Right cardiac atrium (tissue), 5 donors: Measurements from ENCODE around the gene ATF7IP. TPM values are rescaled to one million over a fixed set of nuclear protein-coding genes. Genes with fewer than 3 reads are reported as not detected.

Experiments
- ATAC-seq, 2 donors: fragments of 200-7000 bp; cut with Tn5 transposase; one replicate each; pipeline versions ENCODE4 v1.8.0 to v1.9.1; 2020; ENCODE audit warnings: moderate library complexity in 2 of 2, mild to moderate bottlenecking in 1 of 2
- DNase-seq, 3 donors: peaks; one replicate each; pipeline ENCODE4 v3.0.0-alpha.2; 2020
- H3K27ac ChIP-seq: one replicate; pipeline ENCODE4 v1.5.1; 2013; ENCODE audit warnings: mild to moderate bottlenecking, low read length, control low read depth, moderate library complexity
- H3K27me3 ChIP-seq: one replicate; pipeline ENCODE4 v1.6.1; 2013; ENCODE audit not compliant: control insufficient read depth, insufficient read depth
- H3K4me1 ChIP-seq: one replicate; pipeline ENCODE4 v1.6.1; 2013; ENCODE audit warnings: low read length; ENCODE audit not compliant: control insufficient read depth, insufficient read depth
- H3K4me3 ChIP-seq: one replicate; pipeline ENCODE4 v1.5.1; 2013; ENCODE audit warnings: low read length, control low read depth
- H3K9me3 ChIP-seq: one replicate; pipeline ENCODE4 v1.6.1; 2013; ENCODE audit warnings: low read length; ENCODE audit not compliant: control insufficient read depth
- WGBS: extraction: QIAGEN DNeasy Blood & Tissue Kit; methylation state at CpG from one replicate; pipeline ENCODE4 v1.1.7; 2013; 5-methylcytosine and 5-hydroxymethylcytosine counted together
- intact Hi-C, 4 donors: fragments of 100-400 bp; cut with DNase I; formaldehyde crosslinking; loops; one replicate each; pipeline versions ENCODE4 v1.11.0 to v1.14.0; 2022 to 2023
- polyA plus RNA-seq: library from polyadenylated mRNA; stranded (reverse); fragments of 200-250 nt; gene quantifications from one replicate; pipeline ENCODE4 v1.2.3, GENCODE V29; 2013
- total RNA-seq, 4 donors: library from RNA; stranded (reverse); fragmentation: NEBNext Ultra II Directional; extraction: Animal tissue kit (Norgen Biotek cat#: 25700); gene quantifications; one replicate each; pipeline ENCODE4 v1.2.1, GENCODE V29; 2021
- donor health status: healthy with polysubstance abuse.
- donor health status: DM: no; HTN: yes; CAD: no.
- donor health status: DM: no; HTN: no; CAD: no.
- donor health status: DM: no; HTN: yes; CAD: no; lungs with severe emphysema.
- donor health status: DM: yes; HTN: yes; CAD: no.

Gene ATF7IP
- total and polyA plus RNA-seq, 5 donors: 13.3 to 77.7 (median 73.5) TPM

DNA sequence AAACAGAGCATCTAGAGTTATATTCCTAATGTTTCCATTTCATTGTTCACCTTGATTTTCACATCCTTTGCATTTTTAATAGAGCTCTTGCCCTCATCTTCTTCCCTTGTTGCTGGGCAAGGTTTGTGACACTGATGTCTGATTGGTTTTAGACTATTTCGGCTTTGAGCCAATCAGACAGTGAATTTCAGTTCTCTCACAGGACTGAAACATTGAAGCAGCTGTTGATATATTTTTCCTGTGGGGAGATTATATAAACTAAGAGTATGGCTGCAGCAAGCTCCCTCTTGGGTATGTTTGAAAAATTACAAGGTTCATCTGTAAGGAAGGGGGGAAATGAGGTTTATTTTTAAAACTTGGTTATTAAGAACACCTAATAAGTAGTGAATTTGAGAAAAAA lies 51.2 kb downstream of the ATF7IP start:
- Histone ChIP-seq H3K4me1 (peaks cover 2% of the 10 kb centered on the region), H3K9me3 (no peaks in the 10 kb centered on the region), H3K27ac (no peak overlapping the region), H3K4me3 (no peak overlapping the region), H3K27me3 (no peaks in the 10 kb centered on the region)
- intact Hi-C loops: no loop called here
- no peak for DNase-seq
- ATAC-seq: peak; percentile 60 to 65
- 37% methylated on average over 1 of the region's 1 CpG for WGBS

DNA sequence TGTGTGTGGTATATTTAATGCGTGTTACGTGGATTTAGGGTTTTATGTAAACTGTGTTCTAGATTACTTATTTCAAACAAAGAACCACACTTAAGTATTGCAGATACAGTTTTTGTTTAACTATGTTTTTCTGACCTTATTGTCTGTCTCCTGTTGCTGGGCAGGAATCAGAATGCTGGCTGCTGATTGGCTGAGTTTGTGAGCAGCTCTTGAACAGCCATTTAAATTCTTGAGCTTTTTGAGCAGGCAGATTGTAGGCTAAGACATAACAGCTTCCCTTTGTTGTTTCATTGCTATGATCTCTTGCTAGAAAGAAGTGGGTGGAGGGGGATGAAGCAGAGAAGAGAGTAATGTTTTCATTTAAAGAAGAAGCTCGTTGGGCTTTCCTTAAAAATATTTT lies 52.2 kb downstream of the ATF7IP start:
- Histone ChIP-seq H3K27me3 (no peaks in the 10 kb centered on the region), H3K9me3 (no peaks in the 10 kb centered on the region), H3K4me3 (peak overlapping the region; percentile 2), H3K27ac (peak overlapping the region; percentile 58), H3K4me1 (peaks cover 2% of the 10 kb centered on the region)
- peak; percentile 80 to 92 for ATAC-seq
- intact Hi-C loops: no loop called here
- peak; percentile 56 to 79 (median 68) for DNase-seq
- WGBS: 65% methylated on average over 3 of the region's 3 CpGs

DNA sequence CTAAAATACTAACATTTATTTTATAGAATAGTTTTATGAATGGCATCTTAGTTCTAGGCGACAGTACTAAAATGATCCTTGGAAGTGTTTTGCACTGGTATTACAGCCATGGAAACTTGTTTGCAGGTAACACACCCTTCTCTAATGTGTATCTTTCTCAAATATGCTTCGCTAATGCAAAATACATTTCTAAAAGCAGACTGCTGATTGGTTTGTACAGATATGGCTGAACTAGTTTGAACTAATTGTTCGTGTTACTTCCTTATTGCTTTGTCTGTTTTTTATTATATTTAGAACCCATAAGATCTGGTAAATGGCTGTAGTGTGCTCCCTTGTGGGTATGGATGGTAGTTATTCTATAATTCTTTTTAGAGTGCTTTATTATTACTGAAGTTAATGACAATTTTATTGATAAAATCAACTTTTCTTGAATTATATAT lies 53.0 kb downstream of the ATF7IP start:
- Histone ChIP-seq H3K4me1 (peaks cover 2% of the 10 kb centered on the region), H3K27me3 (no peaks in the 10 kb centered on the region), H3K27ac (no peak overlapping the region), H3K9me3 (no peaks in the 10 kb centered on the region), H3K4me3 (peak overlapping the region; percentile 25)
- DNase-seq: no peak
- ATAC-seq: peak; percentile 31 to 57
- intact Hi-C loops: no loop called here
- 45% methylated on average over 3 of the region's 3 CpGs for WGBS

DNA sequence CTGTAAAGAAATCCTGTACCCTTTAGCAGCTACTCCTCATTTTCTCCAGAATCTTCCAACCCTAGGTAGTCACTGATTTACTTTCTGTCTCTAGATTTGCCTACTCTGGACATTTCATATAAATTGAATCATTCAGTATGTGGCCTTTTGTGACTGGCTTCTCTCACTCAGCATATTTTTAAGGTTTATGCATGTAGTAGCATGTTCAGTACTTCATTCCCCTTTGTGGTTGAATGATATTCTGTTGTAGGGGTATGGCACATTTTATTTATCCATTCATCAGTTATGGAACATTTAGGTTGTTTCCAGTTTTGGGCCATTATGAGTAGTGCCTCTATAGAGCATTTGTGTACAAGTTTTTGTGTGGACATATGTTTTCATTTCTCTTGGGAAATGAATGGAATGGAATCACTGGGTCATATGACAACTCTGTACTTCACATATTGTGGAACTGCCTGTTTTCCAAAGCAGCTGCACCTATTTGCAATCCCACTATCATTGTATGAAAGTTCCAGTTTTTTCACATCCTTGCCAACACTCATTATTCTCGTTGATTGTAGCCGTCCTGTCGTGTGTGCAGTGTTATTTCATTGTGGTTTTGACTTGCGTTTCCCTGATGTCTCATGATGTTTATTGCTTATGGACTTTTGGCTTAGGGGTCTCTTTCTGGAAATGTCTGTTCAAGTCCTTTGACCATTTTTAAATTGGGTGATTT lies 57.2 kb downstream of the ATF7IP start:
- intact Hi-C loops: loop anchor here in 1 of 4 donors (10.0 kb wide), 1 partner anchor 188 kb away; no protein-coding TSS in a partner anchor

DNA sequence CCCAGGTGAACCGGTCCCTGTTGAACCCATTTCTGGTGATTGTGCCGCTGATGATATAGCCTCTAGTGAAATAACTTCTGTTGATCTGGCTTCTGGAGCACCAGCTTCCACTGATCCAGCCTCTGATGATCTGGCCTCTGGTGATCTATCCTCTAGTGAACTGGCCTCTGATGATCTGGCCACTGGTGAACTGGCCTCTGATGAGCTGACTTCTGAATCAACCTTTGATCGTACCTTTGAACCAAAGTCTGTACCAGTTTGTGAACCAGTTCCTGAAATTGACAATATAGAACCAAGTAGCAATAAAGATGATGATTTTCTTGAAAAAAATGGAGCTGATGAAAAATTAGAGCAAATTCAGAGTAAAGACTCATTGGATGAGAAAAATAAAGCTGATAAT lies 59.1 kb downstream of the ATF7IP start:
- Histone ChIP-seq H3K9me3 (no peaks in the 10 kb centered on the region), H3K27me3 (no peaks in the 10 kb centered on the region), H3K4me1 (peaks cover 4% of the 10 kb centered on the region), H3K4me3 (no peak overlapping the region), H3K27ac (no peak overlapping the region)
- DNase-seq (no peak), ATAC-seq (no peak)
- intact Hi-C loops: loop anchor here in 1 of 4 donors (10.0 kb wide), 1 partner anchor 190 kb away; no protein-coding TSS in a partner anchor
- 97% methylated on average over 3 of the region's 3 CpGs for WGBS

More for the DNA sequence above, 57.2 kb downstream of the ATF7IP start:
- ATAC-seq (no peak), DNase-seq (no peak)
- WGBS: 69% methylated on average over 4 of the region's 4 CpGs
- Histone ChIP-seq H3K4me1 (peaks cover 4% of the 10 kb centered on the region), H3K27ac (no peak overlapping the region), H3K9me3 (no peaks in the 10 kb centered on the region), H3K27me3 (no peaks in the 10 kb centered on the region), H3K4me3 (no peak overlapping the region)

DNA sequence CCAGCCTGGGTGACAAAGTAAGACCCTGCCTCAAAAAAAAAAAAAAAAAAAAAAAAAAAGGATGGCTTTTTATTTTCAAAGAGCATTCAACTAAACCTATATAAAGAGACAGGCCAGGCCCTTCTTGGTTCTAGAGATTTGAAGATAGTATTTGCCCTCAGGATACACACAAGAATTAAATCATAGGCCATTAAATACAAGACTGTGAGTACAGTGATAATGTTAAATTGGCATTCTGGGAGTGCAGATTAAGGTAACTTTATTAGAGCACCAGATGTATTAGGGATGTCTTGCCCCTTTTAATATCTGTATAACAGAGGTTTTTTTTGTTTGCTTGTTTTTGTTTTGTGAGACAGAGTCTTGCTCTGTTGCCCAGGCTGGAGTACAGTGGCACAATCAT lies 61.3 kb downstream of the ATF7IP start:
- ATAC-seq (no peak), DNase-seq (no peak)
- H3K4me1 ChIP-seq: peaks cover 4% of the 10 kb centered on the region
- H3K27me3 ChIP-seq: no peaks in the 10 kb centered on the region
- no peaks in the 10 kb centered on the region for H3K9me3 ChIP-seq
- no peak overlapping the region for H3K4me3 ChIP-seq
- intact Hi-C loops: loop anchor here in 1 of 4 donors (10.0 kb wide), 1 partner anchor 192 kb away; no protein-coding TSS in a partner anchor
- H3K27ac ChIP-seq: no peak overlapping the region

DNA sequence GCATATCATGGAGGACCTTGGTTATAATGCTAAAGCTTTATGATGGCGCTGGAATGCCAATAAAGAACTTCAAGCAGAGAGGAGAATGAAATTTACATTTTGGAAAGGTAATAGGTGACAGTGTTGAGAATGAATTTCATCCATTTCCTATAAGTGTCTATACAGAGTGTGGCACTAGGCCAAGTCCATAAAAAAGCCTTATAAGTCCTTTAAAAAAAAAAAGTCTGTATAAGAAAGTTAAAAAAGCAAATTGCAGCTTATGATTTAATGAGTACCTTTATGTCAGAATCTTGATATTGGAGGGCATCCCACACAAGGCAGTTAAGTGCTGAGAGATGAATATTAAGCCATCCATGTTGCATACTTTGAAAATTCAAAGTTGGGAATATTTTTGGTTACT lies 62.4 kb downstream of the ATF7IP start:
- 99% methylated on average over 1 of the region's 1 CpG for WGBS
- Histone ChIP-seq H3K27ac (no peak overlapping the region), H3K27me3 (no peaks in the 10 kb centered on the region), H3K9me3 (no peaks in the 10 kb centered on the region), H3K4me1 (peaks cover 4% of the 10 kb centered on the region), H3K4me3 (no peak overlapping the region)
- intact Hi-C loops: loop anchor here in 1 of 4 donors (10.0 kb wide), 1 partner anchor 193 kb away; no protein-coding TSS in a partner anchor
- ATAC-seq: no peak
- no peak for DNase-seq

DNA sequence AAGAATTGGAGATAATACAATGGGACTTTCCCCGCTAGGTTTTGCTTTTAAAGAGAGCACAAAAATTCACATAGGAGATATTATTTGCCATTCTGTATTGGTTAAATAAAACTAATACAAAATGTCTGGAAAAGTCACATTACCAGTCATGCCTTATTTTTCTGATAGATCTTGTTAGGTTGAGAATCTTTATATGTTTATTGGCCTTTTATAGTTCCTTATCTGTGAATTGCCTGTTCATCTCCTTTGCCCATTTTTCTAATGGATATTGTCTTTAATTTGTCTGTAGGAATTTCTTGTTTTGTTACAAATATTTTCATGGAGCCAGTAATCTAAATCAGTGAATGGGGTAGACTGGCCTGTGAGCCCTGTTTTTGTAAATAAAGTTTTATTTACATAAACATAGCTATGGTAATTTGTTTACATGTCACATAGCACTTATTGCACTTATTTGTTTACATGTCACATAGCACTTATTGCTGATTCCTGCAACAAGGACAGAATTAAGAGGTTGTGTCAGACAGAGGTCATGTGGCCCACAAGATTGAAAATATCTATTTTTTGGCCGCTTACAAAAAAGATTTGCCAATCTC lies 65.0 kb downstream of the ATF7IP start:
- 100% methylated on average over 2 of the region's 2 CpGs for WGBS
- H3K4me3 ChIP-seq: no peak overlapping the region
- intact Hi-C loops: no loop called here
- H3K27me3 ChIP-seq: no peaks in the 10 kb centered on the region
- H3K4me1 ChIP-seq: no peaks in the 10 kb centered on the region
- DNase-seq (no peak), ATAC-seq (no peak)
- H3K9me3 ChIP-seq: no peaks in the 10 kb centered on the region
- H3K27ac ChIP-seq: no peak overlapping the region

DNA sequence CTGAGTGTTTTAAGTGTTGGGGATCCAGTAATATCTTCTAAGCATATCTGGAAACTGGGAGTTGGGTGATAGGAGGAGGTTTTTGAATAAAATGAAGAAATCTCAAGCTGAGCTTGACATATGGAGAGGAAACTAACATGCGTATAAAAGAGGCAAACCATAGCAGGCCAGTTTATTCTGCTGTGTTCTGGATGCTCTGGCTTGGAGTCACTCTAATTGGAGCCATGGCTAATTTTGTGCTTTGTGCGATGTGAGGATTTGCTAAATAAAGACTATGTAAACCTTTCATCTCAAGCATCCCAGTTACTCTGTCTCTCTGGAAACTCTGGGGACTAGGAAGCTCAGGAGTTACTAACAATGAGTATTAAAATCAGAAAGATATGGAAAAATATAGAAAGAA lies 66.5 kb downstream of the ATF7IP start:
- Histone ChIP-seq H3K27ac (no peak overlapping the region), H3K4me3 (no peak overlapping the region), H3K9me3 (no peaks in the 10 kb centered on the region), H3K27me3 (no peaks in the 10 kb centered on the region), H3K4me1 (no peaks in the 10 kb centered on the region)
- ATAC-seq: peak in 1 of 2 donors; percentile 47
- 69% methylated on average over 2 of the region's 2 CpGs for WGBS
- intact Hi-C loops: no loop called here
- no peak for DNase-seq

DNA sequence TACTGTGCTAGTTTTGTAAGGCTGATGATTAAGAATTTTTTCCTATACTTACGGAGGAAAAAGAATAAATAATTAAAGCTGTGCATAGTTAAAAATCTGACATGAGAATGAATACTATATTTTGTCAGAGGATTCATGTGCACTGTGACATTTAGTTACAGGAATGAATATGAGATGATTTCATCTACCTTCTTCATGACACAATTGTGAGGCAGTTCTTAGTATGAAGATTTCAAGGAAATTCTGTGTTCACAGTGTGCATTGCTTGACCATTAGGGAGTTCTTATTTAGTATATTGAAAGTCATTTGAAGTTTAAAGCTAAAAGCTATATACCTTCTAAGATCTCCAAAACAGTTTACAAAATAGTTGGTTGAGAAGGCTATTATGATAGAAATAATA lies 70.1 kb downstream of the ATF7IP start:
- ATAC-seq (no peak), DNase-seq (no peak)
- H3K27me3 ChIP-seq: no peaks in the 10 kb centered on the region
- intact Hi-C loops: no loop called here
- H3K9me3 ChIP-seq: no peaks in the 10 kb centered on the region
- no peak overlapping the region for H3K27ac ChIP-seq
- no peaks in the 10 kb centered on the region for H3K4me1 ChIP-seq
- no peak overlapping the region for H3K4me3 ChIP-seq
- 95% methylated on average over 1 of the region's 1 CpG for WGBS

DNA sequence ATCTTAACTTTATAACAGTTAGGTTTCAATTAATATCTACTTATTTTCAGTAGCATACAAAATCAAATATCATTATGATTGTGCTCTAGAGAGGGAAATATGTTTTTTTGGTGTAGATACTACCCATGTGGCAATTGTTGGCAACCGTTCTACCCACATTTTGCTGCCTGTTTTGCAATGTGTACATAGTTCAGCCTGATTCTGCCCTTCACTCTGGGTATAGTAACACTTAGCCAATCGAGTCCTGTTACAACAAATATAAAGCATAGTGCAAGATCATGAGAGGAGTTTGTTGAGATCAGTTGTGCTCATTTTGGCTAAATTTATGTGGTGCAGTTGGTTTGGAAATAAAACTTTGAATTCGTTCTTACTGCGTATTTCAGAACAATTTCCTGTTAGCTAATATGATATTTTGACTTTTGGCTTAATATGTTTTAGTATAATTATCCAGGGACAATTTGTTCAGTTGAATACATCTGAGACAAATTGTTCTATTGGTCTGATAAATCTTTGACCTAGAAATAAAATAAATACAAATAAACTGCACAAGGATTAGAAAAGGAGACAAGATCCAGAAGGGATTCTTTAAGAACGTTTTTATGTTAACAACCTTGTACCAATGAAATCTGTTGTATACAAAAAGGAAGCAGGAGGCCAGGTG lies 76.9 kb downstream of the ATF7IP start:
- intact Hi-C loops: no loop called here
- H3K9me3 ChIP-seq: no peaks in the 10 kb centered on the region
- ATAC-seq (peak; percentile 28 to 41), DNase-seq (no peak)
- peaks cover 2% of the 10 kb centered on the region for H3K4me1 ChIP-seq
- no peaks in the 10 kb centered on the region for H3K27me3 ChIP-seq
- peak overlapping the region; percentile 88 for H3K27ac ChIP-seq
- 70% methylated on average over 5 of the region's 5 CpGs for WGBS
- no peak overlapping the region for H3K4me3 ChIP-seq
